ENCODE measurements around the gene ITPR2. TPM values are rescaled to one million over a fixed set of nuclear protein-coding genes. Genes with fewer than 3 reads are reported as not detected.

Gene ITPR2
- total RNA-seq, 1 donor from 2014 or later: 12.5 TPM

GRCh38 chr12:26713885-26714383, 119.1 kb downstream of the ITPR2 start:
- H3K9me3 ChIP-seq: no peaks in the 10 kb centered on the region
- no peak for TF ChIP-seq CTCF (IDR thresholded peaks at IDR 0.05)
- DNase-seq (ENCODE audit: low spot score in 2 of 2): no peak
- peaks cover 3 to 7% of the 10 kb centered on the region in 2 donors for H3K36me3 ChIP-seq
- intact Hi-C loops (cut with DNase I): no loop called here
- H3K4me3 ChIP-seq: no peak overlapping the region
- H3K27ac ChIP-seq: no peak overlapping the region
- no peaks in the 10 kb centered on the region for H3K4me1 ChIP-seq
- H3K27me3 ChIP-seq: no peaks in the 10 kb centered on the region

GRCh38 chr12:26712892-26713291, 120.1 kb downstream of the ITPR2 start:
- Histone ChIP-seq H3K9me3 (no peaks in the 10 kb centered on the region), H3K4me1 (no peaks in the 10 kb centered on the region), H3K36me3 (peaks cover 3 to 7% of the 10 kb centered on the region in 2 donors), H3K27me3 (no peaks in the 10 kb centered on the region), H3K4me3 (no peak overlapping the region), H3K27ac (no peak overlapping the region)
- no peak for TF ChIP-seq CTCF (IDR thresholded peaks at IDR 0.05)
- no peak for DNase-seq (ENCODE audit: low spot score in 2 of 2)
- intact Hi-C loops (cut with DNase I): no loop called here

- H3K9me3 ChIP-seq: no peaks in the 10 kb centered on the region
- DNase-seq (ENCODE audit: low spot score in 2 of 2): no peak
- intact Hi-C loops (cut with DNase I): no loop called here
- H3K27ac ChIP-seq: no peak overlapping the region
- H3K27me3 ChIP-seq: no peaks in the 10 kb centered on the region
- H3K36me3 ChIP-seq: peaks cover 3 to 7% of the 10 kb centered on the region in 2 donors
- no peak overlapping the region for H3K4me3 ChIP-seq
- TF ChIP-seq CTCF (IDR thresholded peaks at IDR 0.05): no peak
- H3K4me1 ChIP-seq: no peaks in the 10 kb centered on the region
Observed at GRCh38 chr12:26711569-26711968, 121.4 kb downstream of the ITPR2 start.

GRCh38 chr12:26711072-26711471, 121.9 kb downstream of the ITPR2 start:
- Histone ChIP-seq H3K27ac (no peak overlapping the region), H3K27me3 (no peaks in the 10 kb centered on the region), H3K4me3 (no peak overlapping the region), H3K9me3 (no peaks in the 10 kb centered on the region), H3K4me1 (no peaks in the 10 kb centered on the region), H3K36me3 (peaks cover 3 to 7% of the 10 kb centered on the region in 2 donors)
- TF ChIP-seq CTCF (IDR thresholded peaks at IDR 0.05): no peak
- intact Hi-C loops (cut with DNase I): no loop called here
- no peak for DNase-seq (ENCODE audit: low spot score in 2 of 2)

- Histone ChIP-seq H3K4me3 (no peak overlapping the region), H3K27ac (peak overlapping the region in 1 of 2 donors; percentile 23), H3K9me3 (no peaks in the 10 kb centered on the region), H3K36me3 (peaks cover 0 to 3% of the 10 kb centered on the region in 2 donors), H3K4me1 (peaks cover 0 to 11% of the 10 kb centered on the region in 2 donors), H3K27me3 (no peaks in the 10 kb centered on the region)
- intact Hi-C loops (cut with DNase I): no loop called here
- no peak for DNase-seq (ENCODE audit: low spot score in 2 of 2)
- no peak for TF ChIP-seq CTCF (IDR thresholded peaks at IDR 0.05)
Observed at GRCh38 chr12:26705851-26706250, 127.1 kb downstream of the ITPR2 start.

Measured in ascending aorta (tissue), 2 donors.